HG02885 (cell line): ENCODE data around the gene TBC1D1.

Experiments used
- ATAC-seq: cut with Tn5 transposase; IDR thresholded peaks from one replicate; pipeline ENCODE4 v1.9.1; 2021; ENCODE audit warnings: mild to moderate bottlenecking; ENCODE audit not compliant: unreplicated experiment, poor library complexity

Gene TBC1D1

GRCh38 chr4:38133711-38134480 is 243.0 kb downstream of the TBC1D1 start:
- ATAC-seq, result no peak

- ATAC-seq, result no peak
These were observed 244.3 kb downstream of the TBC1D1 start for GRCh38 chr4:38135201-38135600.

GRCh38 chr4:38136604-38137003 is 245.7 kb downstream of the TBC1D1 start:
- no peak for ATAC-seq

- no peak for ATAC-seq
These were observed 246.2 kb downstream of the TBC1D1 start for GRCh38 chr4:38137080-38137479.

- no peak for ATAC-seq
These were observed 247.5 kb downstream of the TBC1D1 start for GRCh38 chr4:38138363-38138762.

GRCh38 chr4:38139187-38139586 is 248.3 kb downstream of the TBC1D1 start:
- ATAC-seq, result no peak

GRCh38 chr4:38140643-38141203 is 249.8 kb downstream of the TBC1D1 start:
- ATAC-seq, result no peak

GRCh38 chr4:38141808-38142500 is 251.1 kb downstream of the TBC1D1 start:
- no peak for ATAC-seq

GRCh38 chr4:38144031-38144430 is 253.1 kb downstream of the TBC1D1 start:
- ATAC-seq, result no peak

GRCh38 chr4:38145033-38145678 is 254.3 kb downstream of the TBC1D1 start:
- no peak for ATAC-seq

- no peak for ATAC-seq
These were observed 254.9 kb downstream of the TBC1D1 start for GRCh38 chr4:38145741-38146140.

- ATAC-seq, result no peak
These were observed 255.5 kb downstream of the TBC1D1 start for GRCh38 chr4:38146383-38146782.

- no peak for ATAC-seq
These were observed 258.6 kb downstream of the TBC1D1 start for GRCh38 chr4:38149472-38149996.

- no peak for ATAC-seq
These were observed 259.2 kb downstream of the TBC1D1 start for GRCh38 chr4:38149997-38150671.

GRCh38 chr4:38150766-38151165 is 259.9 kb downstream of the TBC1D1 start:
- ATAC-seq, result no peak

GRCh38 chr4:38151873-38152272 is 261.0 kb downstream of the TBC1D1 start:
- ATAC-seq, result no peak

GRCh38 chr4:38152305-38152704 is 261.4 kb downstream of the TBC1D1 start:
- ATAC-seq, result no peak

- no peak for ATAC-seq
These were observed 262.0 kb downstream of the TBC1D1 start for GRCh38 chr4:38152721-38153386.

- no peak for ATAC-seq
These were observed 262.5 kb downstream of the TBC1D1 start for GRCh38 chr4:38153387-38153760.

GRCh38 chr4:38154252-38154651 is 263.4 kb downstream of the TBC1D1 start:
- ATAC-seq, result no peak
